ENCODE measurements around the gene LHFPL6. TPM values are rescaled to one million over a fixed set of nuclear protein-coding genes. Genes with fewer than 3 reads are reported as not detected.

LHFPL6 gene
- total RNA-seq, 4 donors from 2014 or later = 12.8 to 27.3 (median 22.5) TPM

GRCh38 chr13:39408512-39408911, 194.5 kb downstream of the LHFPL6 start:
- WGBS, 2 donors = 74 to 84% methylated on average over 3 of the region's 3 CpGs
- TF ChIP-seq CTCF (IDR thresholded peaks at IDR 0.05) = no peak
- no peak for TF ChIP-seq POLR2A (IDR thresholded peaks at IDR 0.05)
- intact Hi-C loops (cut with DNase I; ENCODE audit: low total_unique reads) = no loop called here
- no peak overlapping the region for H3K4me3 ChIP-seq (ENCODE audit: low read depth, poor library complexity, severe bottlenecking)
- no peak for DNase-seq (ENCODE audit: low spot score in 2 of 2)

- no peak for DNase-seq (ENCODE audit: low spot score in 2 of 2)
- WGBS, 2 donors = 64 to 69% methylated on average over 5 of the region's 5 CpGs
- H3K4me3 ChIP-seq (ENCODE audit: low read depth, poor library complexity, severe bottlenecking) = no peak overlapping the region
- intact Hi-C loops (cut with DNase I; ENCODE audit: low total_unique reads) = no loop called here
- TF ChIP-seq CTCF (IDR thresholded peaks at IDR 0.05) (no peak), POLR2A (IDR thresholded peaks at IDR 0.05) (no peak)
These were observed 195.2 kb downstream of the LHFPL6 start for GRCh38 chr13:39407786-39408185.

- intact Hi-C loops (cut with DNase I; ENCODE audit: low total_unique reads) = no loop called here
- TF ChIP-seq CTCF (IDR thresholded peaks at IDR 0.05) (no peak), POLR2A (IDR thresholded peaks at IDR 0.05) (no peak)
- H3K4me3 ChIP-seq (ENCODE audit: low read depth, poor library complexity, severe bottlenecking) = no peak overlapping the region
These were observed 195.9 kb downstream of the LHFPL6 start for GRCh38 chr13:39407138-39407537.

GRCh38 chr13:39406688-39407087, 196.3 kb downstream of the LHFPL6 start:
- intact Hi-C loops (cut with DNase I; ENCODE audit: low total_unique reads) = no loop called here

More at GRCh38 chr13:39407138-39407537, 195.9 kb downstream of the LHFPL6 start:
- no peak for DNase-seq (ENCODE audit: low spot score in 2 of 2)

GRCh38 chr13:39405596-39406205, 197.3 kb downstream of the LHFPL6 start:
- TF ChIP-seq CTCF (IDR thresholded peaks at IDR 0.05) (no peak), POLR2A (IDR thresholded peaks at IDR 0.05) (no peak)
- H3K4me3 ChIP-seq (ENCODE audit: low read depth, poor library complexity, severe bottlenecking) = no peak overlapping the region
- intact Hi-C loops (cut with DNase I; ENCODE audit: low total_unique reads) = no loop called here
- 66 to 76% methylated on average over 7 of the region's 7 CpGs for WGBS, 2 donors
- no peak for DNase-seq (ENCODE audit: low spot score in 2 of 2)

More at GRCh38 chr13:39406688-39407087, 196.3 kb downstream of the LHFPL6 start:
- no peak overlapping the region for H3K4me3 ChIP-seq (ENCODE audit: low read depth, poor library complexity, severe bottlenecking)
- 85 to 88% methylated on average over 1 of the region's 1 CpG for WGBS, 2 donors
- DNase-seq (ENCODE audit: low spot score in 2 of 2) = no peak
- no peak for TF ChIP-seq POLR2A (IDR thresholded peaks at IDR 0.05)
- no peak for TF ChIP-seq CTCF (IDR thresholded peaks at IDR 0.05)

- WGBS, 2 donors = 95 to 96% methylated on average over 2 of the region's 2 CpGs
- intact Hi-C loops (cut with DNase I; ENCODE audit: low total_unique reads) = no loop called here
These were observed 197.9 kb downstream of the LHFPL6 start for GRCh38 chr13:39405107-39405506.

More at GRCh38 chr13:39405107-39405506, 197.9 kb downstream of the LHFPL6 start:
- H3K4me3 ChIP-seq (ENCODE audit: low read depth, poor library complexity, severe bottlenecking) = no peak overlapping the region
- no peak for DNase-seq (ENCODE audit: low spot score in 2 of 2)
- TF ChIP-seq POLR2A (IDR thresholded peaks at IDR 0.05) (no peak), CTCF (IDR thresholded peaks at IDR 0.05) (no peak)
